GM12878 (cell line): ENCODE data around the gene DOCK9. TPM values are rescaled to one million over a fixed set of nuclear protein-coding genes. Genes with fewer than 3 reads are reported as not detected.

ENCODE experiments used
- ATAC-seq: fragments of 200-7000 bp; cut with Tn5 transposase; 3 replicates; pipeline ENCODE4 v1.9.1; 2020; ENCODE audit warnings: mild to moderate bottlenecking, moderate library complexity
- BruUV-seq: library from RNA; stranded (reverse); fragments of 400-500 nt; replicated peaks from 2 replicates; lab custom pipeline; 2021; lab: Mats Ljungman, UMichigan
- CTCF ChIA-PET: fragments of 300-600 bp; sonication (Branson Sonifier 250); formaldehyde crosslinking; extraction: SDS; loops from one replicate; lab custom pipeline; 2021; ENCODE audit warnings: inconsistent platforms; lab: Yijun Ruan, JAX
- POLR2A ChIA-PET: fragments of 350-600 bp; formaldehyde crosslinking; extraction: SDS; loops from one replicate; lab custom pipeline; 2021; ENCODE audit warnings: inconsistent platforms; lab: Charles Lee
- RAD21 ChIA-PET: fragments of 300-600 bp; sonication (Branson Sonifier 250); formaldehyde crosslinking; loops from one replicate; lab custom pipeline; 2023; ENCODE audit warnings: antibody characterized with exemption; ENCODE audit not compliant: unreplicated experiment; lab: Charles Lee
- SMC1A ChIA-PET: fragments of 300-600 bp; sonication (Branson Sonifier 250); formaldehyde crosslinking; loops from one replicate; lab custom pipeline; 2023; ENCODE audit not compliant: unreplicated experiment, uncharacterized antibody; lab: Charles Lee
- DNase-seq: peaks from one replicate; pipeline ENCODE4 v3.0.0-alpha.2; 2011; ENCODE audit warnings: low read depth, low spot score
- FAIRE-seq: peaks from 3 replicates; lab custom pipeline; 2011; peaks lifted over from hg19 to GRCh38; lab: Jason Lieb, UNC
- H2AFZ ChIP-seq: 2 replicates; pipeline ENCODE4 v1.6.0; 2011; ENCODE audit warnings: low read depth, low read length, control low read depth; ENCODE audit not compliant: control insufficient read depth
- H3K27ac ChIP-seq: 2 replicates; pipeline ENCODE4 v1.5.1; 2011; ENCODE audit warnings: control low read depth; ENCODE audit not compliant: control insufficient read depth, insufficient read depth
- H3K27me3 ChIP-seq, 2 experiments: replicated peaks in 1 of 2; 2 replicates each; pipeline versions ENCODE4 v1.6.0 to v1.6.1; 2011; ENCODE audit warnings: low read length in 1 of 2; ENCODE audit not compliant: control insufficient read depth in 2 of 2, insufficient read depth in 2 of 2
- H3K36me3 ChIP-seq, 2 experiments: 2 replicates each; pipeline ENCODE4 v1.5.1; 2011; ENCODE audit warnings: low read length in 1 of 2; ENCODE audit not compliant: control insufficient read depth in 2 of 2, insufficient read depth in 2 of 2
- H3K4me1 ChIP-seq: 2 replicates; pipeline ENCODE4 v1.6.1; 2011; ENCODE audit warnings: mild to moderate bottlenecking, low read length, moderate library complexity, mixed read lengths; ENCODE audit not compliant: control insufficient read depth, insufficient read depth
- H3K4me2 ChIP-seq: 2 replicates; pipeline ENCODE4 v1.6.0; 2011; ENCODE audit warnings: control low read depth; ENCODE audit not compliant: control insufficient read depth, insufficient read depth
- H3K4me3 ChIP-seq: fragments of 200-600 bp; sonication (generic); 2 replicates; pipeline ENCODE4 v1.5.1; 2016
- H3K79me2 ChIP-seq: 2 replicates; pipeline ENCODE4 v1.6.0; 2011; ENCODE audit warnings: low read length; ENCODE audit not compliant: control insufficient read depth, insufficient read depth
- H3K9ac ChIP-seq: 2 replicates; pipeline ENCODE4 v1.8.0; 2011; ENCODE audit warnings: low read length, control low read depth, mixed read lengths; ENCODE audit not compliant: control insufficient read depth, insufficient read depth
- H3K9me3 ChIP-seq: replicated peaks from 3 replicates; pipeline ENCODE4 v1.5.1; 2011; ENCODE audit warnings: mild to moderate bottlenecking, low read length; ENCODE audit not compliant: control insufficient read depth, insufficient read depth
- H4K20me1 ChIP-seq: 2 replicates; pipeline ENCODE4 v1.6.0; 2011; ENCODE audit not compliant: control insufficient read depth, insufficient read depth
- ATF7 ChIP-seq: fragments of 450-650 bp; IDR thresholded peaks from 2 replicates; pipeline ENCODE4 v1.6.1; 2016; ENCODE audit warnings: low read depth, mild to moderate bottlenecking
- CHD1 ChIP-seq: IDR thresholded peaks from 2 replicates; pipeline ENCODE4 v1.6.1; 2012; ENCODE audit warnings: low read depth, low read length, improper control_type of control experiment
- EZH2 ChIP-seq: IDR thresholded peaks from 2 replicates; pipeline ENCODE4 v1.6.1; 2012; ENCODE audit warnings: low read depth, mild to moderate bottlenecking, control low read depth, inconsistent platforms, low read length, borderline replicate concordance; ENCODE audit not compliant: control insufficient read depth
- HDGF ChIP-seq: fragments of 450-650 bp; IDR thresholded peaks from 2 replicates; pipeline ENCODE4 v1.6.1; 2016; ENCODE audit warnings: antibody characterized with exemption
- LARP7 ChIP-seq: fragments of 450-650 bp; IDR thresholded peaks from 2 replicates; pipeline ENCODE4 v1.6.1; 2017; ENCODE audit warnings: mild to moderate bottlenecking
- MEF2A ChIP-seq: IDR thresholded peaks from 2 replicates; pipeline ENCODE4 v1.6.1; 2011; ENCODE audit warnings: low read depth, mild to moderate bottlenecking, low read length, moderate library complexity; ENCODE audit not compliant: insufficient read depth
- POLR2AphosphoS2 ChIP-seq: IDR thresholded peaks from 2 replicates; pipeline ENCODE4 v1.6.1; 2011; ENCODE audit warnings: low read depth, mild to moderate bottlenecking, low read length, improper control_type of control experiment, moderate library complexity
- SMAD1 ChIP-seq: fragments of 450-650 bp; IDR thresholded peaks from 2 replicates; pipeline ENCODE4 v1.6.1; 2018; ENCODE audit warnings: mild to moderate bottlenecking, low read depth; ENCODE audit not compliant: partially characterized antibody
- USF1 ChIP-seq: IDR thresholded peaks from 2 replicates; pipeline ENCODE4 v1.6.1; 2011; ENCODE audit warnings: borderline replicate concordance, low read depth, mild to moderate bottlenecking, moderate library complexity, mixed read lengths, low read length; ENCODE audit not compliant: insufficient read depth; ENCODE audit errors: extremely low read length
- ZBTB40 ChIP-seq: fragments of 450-650 bp; IDR thresholded peaks from 2 replicates; pipeline ENCODE4 v1.6.1; 2016; ENCODE audit warnings: mild to moderate bottlenecking, moderate library complexity, borderline replicate concordance
- ZNF274 ChIP-seq: IDR thresholded peaks from one replicate; pipeline ENCODE4 v1.8.0; 2011; ENCODE audit not compliant: insufficient read length, insufficient read depth
- whole genome bisulfite sequencing: methylation state at CpG from one replicate; pipeline ENCODE4 v1.1.6; 2016; ENCODE audit warnings: low lambda C conversion rate; ENCODE audit not compliant: insufficient replicate concordance, insufficient coverage; ENCODE audit errors: missing lambda C conversion rate; 5-methylcytosine and 5-hydroxymethylcytosine counted together
- in situ Hi-C: fragments of 300-500 bp; cut with MboI; formaldehyde crosslinking; loops from 9 replicates; pipeline ENCODE4 v1.14.3; 2018; ENCODE audit warnings: mixed read lengths
- intact Hi-C: fragments of 100-400 bp; cut with micrococcal nuclease; formaldehyde crosslinking; loops from one replicate; pipeline ENCODE4 v1.14.2; 2022; ENCODE audit not compliant: unreplicated experiment
- polyA plus RNA-seq, 11 experiments: library from polyadenylated mRNA; depleted of rRNA in 4 of 11; unstranded in 6 of 11; stranded (reverse) in 5 of 11; fragments of >200 nt; fragmentation: Nextera tagmentation in 4 of 11; fragmentation: Illumina TruSeq in 1 of 11; extraction: Ambion mirVana in 4 of 11; extraction: Trizol in 1 of 11; gene quantifications; 1 replicate in 1 of 11; 2 replicates in 10 of 11; pipeline versions ENCODE4 v1.2.1 to v1.2.3, GENCODE V29; 2011 to 2016; ENCODE audit warnings: inconsistent platforms in 2 of 11, missing spikeins in 2 of 11, low read depth in 1 of 11
- total RNA-seq, 4 experiments: library from RNA; depleted of rRNA in 3 of 4; stranded (reverse); fragments of >200 nt in 3 of 4; fragmentation: Illumina TruSeq in 1 of 4; extraction: Trizol in 1 of 4; gene quantifications; 2 replicates each; pipeline versions ENCODE4 v1.2.1 to v1.2.3, GENCODE V29; 2013 to 2021

DOCK9 gene
- total and polyA plus RNA-seq, 10 of the 15 experiments (the other 5 are each of a cell fraction or from before 2014, with no cell fraction given) = 0.09 to 2.9 (median 0.74) TPM

DNA sequence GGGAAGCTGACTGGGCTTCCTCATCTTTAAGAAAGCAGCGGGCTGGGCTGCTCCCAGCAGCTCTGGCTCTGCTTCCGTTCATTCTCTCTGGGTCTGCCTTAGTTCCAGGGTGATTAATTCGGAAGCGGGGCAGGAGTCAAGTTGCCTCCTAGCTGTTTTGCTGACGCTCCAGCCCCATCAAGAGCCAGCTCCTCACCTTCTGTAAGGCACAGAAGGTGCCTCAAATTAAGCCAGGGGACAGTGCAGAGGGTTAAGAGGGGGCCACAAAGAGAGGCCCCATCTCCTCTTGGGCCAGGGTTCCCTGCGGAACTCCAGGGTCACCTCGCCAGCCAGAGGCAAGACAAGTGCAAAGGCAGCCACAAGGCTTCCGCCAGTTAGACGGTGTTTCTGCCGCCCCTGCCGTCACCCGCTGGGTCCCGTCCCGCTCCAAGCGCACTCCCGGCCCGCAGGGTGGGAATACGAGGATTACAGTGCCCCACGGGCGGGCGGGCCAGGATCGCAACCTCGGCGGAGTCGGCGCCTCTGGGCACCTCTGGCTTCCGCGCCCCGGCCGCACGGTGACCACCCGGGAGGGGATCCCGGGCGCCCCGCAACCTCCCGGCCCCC is 225.9 kb downstream of the DOCK9 start (continued):
- no peak for TF ChIP-seq EZH2
- TF ChIP-seq SMAD1 = no peak
- TF ChIP-seq HDGF = no peak
- no peak for TF ChIP-seq ZNF274
- no peak for TF ChIP-seq CHD1

DNA sequence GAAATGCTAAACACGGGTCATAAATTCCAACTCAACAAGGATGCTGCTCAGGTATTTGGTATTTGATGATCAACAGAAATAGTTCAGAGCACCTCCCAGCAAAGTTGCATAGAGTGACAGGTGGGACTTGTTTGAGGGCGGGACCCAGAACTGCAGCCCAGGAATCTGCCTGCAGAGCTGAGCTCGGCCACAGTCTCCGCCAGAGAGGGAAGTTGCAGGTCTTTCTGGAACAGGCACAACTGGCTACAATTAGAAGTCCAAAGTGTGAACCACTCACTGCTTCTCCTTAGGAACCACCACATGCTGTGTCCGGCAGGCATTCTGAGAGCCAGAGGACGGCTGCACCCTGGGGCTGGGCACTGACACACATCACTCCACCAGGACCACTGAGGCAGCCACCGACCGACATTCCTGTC is 226.5 kb downstream of the DOCK9 start:
- no peak overlapping the region for H3K4me2 ChIP-seq
- H3K27ac ChIP-seq = no peak overlapping the region
- intact Hi-C loops = no loop called here
- H2AFZ ChIP-seq = no peak overlapping the region
- ChIA-PET RAD21 (no interaction called here), POLR2A (no interaction called here), CTCF (no interaction called here), SMC1A (no interaction called here)
- peaks cover 5% of the 10 kb centered on the region; the same call in 2 of the 3 replicates for H3K9me3 ChIP-seq
- 70% methylated on average over 8 of the region's 8 CpGs for WGBS
- ATAC-seq (no peak), FAIRE-seq (no peak), DNase-seq (no peak)
- H3K27me3 ChIP-seq = peaks cover 0 to 4% of the 10 kb centered on the region in 2 experiments; a peak in 3 of 4 replicates
- BruUV-seq = no TSS peak
- TF ChIP-seq LARP7 (no peak), ZBTB40 (no peak), USF1 (no peak), MEF2A (no peak), POLR2AphosphoS2 (no peak), ATF7 (no peak)
- H4K20me1 ChIP-seq = no peaks in the 10 kb centered on the region
- no peaks in the 10 kb centered on the region for H3K79me2 ChIP-seq
- no peaks in the 10 kb centered on the region for H3K4me1 ChIP-seq
- H3K36me3 ChIP-seq = no peaks in the 10 kb centered on the region
- no peak overlapping the region for H3K4me3 ChIP-seq
- no peak overlapping the region for H3K9ac ChIP-seq
- in situ Hi-C loops = no loop called here
